PC-9 (cell line): Measurements from ENCODE around the gene PEPD.

Source experiments
- EZH2 ChIP-seq: fragments of 200-600 bp; sonication (generic); IDR thresholded peaks from 2 replicates; pipeline ENCODE4 v1.8.0; 2017; ENCODE audit warnings: antibody characterized with exemption, low read depth
- TF ChIP-seq, protein P1 (sequence below): fragments of 200-600 bp; sonication (generic); conservative IDR thresholded peaks from 2 replicates; pipeline ENCODE4 v1.6.1; 2017; ENCODE audit warnings: mixed run types, antibody characterized with exemption, mild to moderate bottlenecking, moderate library complexity

DNA sequence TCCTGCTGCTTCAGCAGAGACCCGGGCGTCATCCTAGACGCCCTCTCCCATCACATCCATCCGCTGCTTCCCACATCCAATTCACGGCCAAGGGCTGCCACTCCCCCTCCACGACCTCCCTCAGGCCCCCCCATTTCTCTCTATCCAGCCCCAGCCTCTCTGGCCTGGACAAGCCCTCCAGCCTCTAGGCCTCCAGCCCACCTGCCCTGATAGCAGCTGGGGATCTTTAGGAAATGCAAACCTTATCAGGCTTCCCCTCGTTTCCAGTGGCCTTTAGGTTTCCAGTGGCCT lies 51.6 kb downstream of the PEPD start:
- no peak for TF ChIP-seq EZH2
- TF ChIP-seq, protein P1, sequence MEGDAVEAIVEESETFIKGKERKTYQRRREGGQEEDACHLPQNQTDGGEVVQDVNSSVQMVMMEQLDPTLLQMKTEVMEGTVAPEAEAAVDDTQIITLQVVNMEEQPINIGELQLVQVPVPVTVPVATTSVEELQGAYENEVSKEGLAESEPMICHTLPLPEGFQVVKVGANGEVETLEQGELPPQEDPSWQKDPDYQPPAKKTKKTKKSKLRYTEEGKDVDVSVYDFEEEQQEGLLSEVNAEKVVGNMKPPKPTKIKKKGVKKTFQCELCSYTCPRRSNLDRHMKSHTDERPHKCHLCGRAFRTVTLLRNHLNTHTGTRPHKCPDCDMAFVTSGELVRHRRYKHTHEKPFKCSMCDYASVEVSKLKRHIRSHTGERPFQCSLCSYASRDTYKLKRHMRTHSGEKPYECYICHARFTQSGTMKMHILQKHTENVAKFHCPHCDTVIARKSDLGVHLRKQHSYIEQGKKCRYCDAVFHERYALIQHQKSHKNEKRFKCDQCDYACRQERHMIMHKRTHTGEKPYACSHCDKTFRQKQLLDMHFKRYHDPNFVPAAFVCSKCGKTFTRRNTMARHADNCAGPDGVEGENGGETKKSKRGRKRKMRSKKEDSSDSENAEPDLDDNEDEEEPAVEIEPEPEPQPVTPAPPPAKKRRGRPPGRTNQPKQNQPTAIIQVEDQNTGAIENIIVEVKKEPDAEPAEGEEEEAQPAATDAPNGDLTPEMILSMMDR = no peak
